Measurements from ENCODE around the gene KRTAP17-1.
A peak's percentile ranks its signal among the peaks of the same experiment; 100 is the strongest.

The KRTAP17-1 gene

DNA sequence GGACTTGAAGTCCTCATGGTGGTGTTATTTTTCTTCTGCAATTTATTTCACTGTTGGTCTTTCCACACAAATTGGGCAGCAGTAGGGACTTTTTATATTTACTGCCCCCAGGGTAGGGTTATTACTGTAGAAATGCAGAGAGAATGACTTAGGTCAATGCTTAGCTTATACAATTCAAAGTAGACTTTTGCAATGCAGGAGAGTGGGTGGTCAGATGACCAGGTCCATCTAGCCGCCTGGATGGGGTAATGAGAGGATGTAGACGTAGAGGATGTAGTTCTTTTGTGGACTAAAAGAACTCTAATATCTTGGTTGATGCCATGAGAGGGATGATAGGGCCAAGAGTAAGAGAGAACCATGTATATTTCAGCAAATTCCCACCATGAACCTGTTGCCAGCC lies 2.7 kb upstream of the KRTAP17-1 start:
- no CpG with 5 or more reads among the region's 2 CpGs for WGBS, 2 donors (ENCODE audit: extremely low coverage in 2 of 2, insufficient read length in 2 of 2, insufficient replicate concordance in 1 of 2)
- H2AK5ac ChIP-seq (ENCODE audit: low read depth, low read length), result no peak overlapping the region
- no peak overlapping the region for H2AFZ ChIP-seq (ENCODE audit: low read length)
- H2BK15ac ChIP-seq (ENCODE audit: low read length), result no peak overlapping the region
- no peak overlapping the region for H3K23ac ChIP-seq (ENCODE audit: low read depth, low read length, poor library complexity)
- H3K4me1 ChIP-seq (ENCODE audit: control insufficient read depth in 2 of 2, insufficient read depth in 1 of 2, low read depth in 1 of 2, low read length in 2 of 2), result no peaks in the 10 kb centered on the region
- no peaks in the 10 kb centered on the region for H3K79me1 ChIP-seq (ENCODE audit: low read depth, low read length)
- H3K9ac ChIP-seq (ENCODE audit: low read depth, low read length, poor library complexity), result no peak overlapping the region
- H3K18ac ChIP-seq (ENCODE audit: low read length), result no peak overlapping the region
- H3K36me3 ChIP-seq (replicated peaks in 1 of 2; ENCODE audit: control insufficient read depth in 2 of 2, insufficient read depth in 2 of 2, low read length in 2 of 2), result no peaks in the 10 kb centered on the region
- DNase-seq (ENCODE audit: low spot score), result no peak
- H3K9me3 ChIP-seq (replicated peaks in 1 of 2; ENCODE audit: control insufficient read depth in 2 of 2, insufficient read depth in 1 of 2, low read depth in 1 of 2, low read length in 2 of 2), result no peaks in the 10 kb centered on the region
- H4K8ac ChIP-seq (ENCODE audit: low read depth, low read length), result no peak overlapping the region
- no peak overlapping the region for H3K4me2 ChIP-seq (ENCODE audit: insufficient read depth, low read length, poor library complexity, severe bottlenecking)
- no peak overlapping the region for H4K91ac ChIP-seq (ENCODE audit: low read depth, low read length, poor library complexity)
- H3K27ac ChIP-seq (replicated peaks; ENCODE audit: low read length), result no peak overlapping the region
- no peak overlapping the region for H3K4ac ChIP-seq (ENCODE audit: low read length)
- no peak overlapping the region for H3K14ac ChIP-seq (ENCODE audit: low read length)
- H2BK5ac ChIP-seq (ENCODE audit: low read length), result no peak overlapping the region
- H2BK12ac ChIP-seq (ENCODE audit: low read length), result no peak overlapping the region
- H3K4me3 ChIP-seq (ENCODE audit: low read length in 2 of 2), result no peak overlapping the region
- peaks cover 0 to 2% (median 0%) of the 10 kb centered on the region in 3 experiments for H3K27me3 ChIP-seq (ENCODE audit: control insufficient read depth in 3 of 3, insufficient read depth in 3 of 3, low read depth in 1 of 3, low read length in 3 of 3)
- H2BK120ac ChIP-seq (ENCODE audit: low read depth, low read length), result no peak overlapping the region

DNA sequence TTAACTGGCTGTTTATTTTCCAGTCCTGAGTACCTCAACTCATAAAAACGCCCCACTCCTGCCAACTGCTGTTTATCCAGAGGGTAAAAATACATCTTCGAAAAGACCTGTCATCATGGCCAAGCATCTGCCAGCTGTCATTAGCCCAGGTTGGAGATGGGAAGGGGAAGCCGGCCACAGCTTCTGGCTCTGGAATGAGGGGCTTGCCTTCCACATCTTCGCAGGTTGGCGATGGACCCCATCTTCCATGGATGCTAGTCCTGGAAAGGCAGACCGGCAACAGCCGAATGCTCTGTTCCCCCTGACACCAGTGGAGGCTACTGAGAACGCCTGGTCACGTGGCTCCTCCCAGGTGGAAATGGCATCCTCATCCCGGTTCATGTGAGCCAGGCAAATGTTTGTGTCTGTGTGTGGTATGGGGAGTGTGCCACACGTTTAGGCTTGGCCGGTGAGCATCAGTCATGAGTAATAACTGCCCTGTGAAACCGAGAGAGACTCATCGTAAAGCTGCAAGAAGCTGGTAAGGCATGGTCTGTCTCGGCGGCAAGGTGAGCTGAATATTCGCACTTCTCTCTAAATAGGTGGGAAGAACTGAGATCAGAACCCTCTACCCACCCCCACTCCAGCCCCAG lies 420 bp upstream of the KRTAP17-1 start:
- Histone ChIP-seq H3K27me3 (ENCODE audit: control insufficient read depth in 3 of 3, insufficient read depth in 3 of 3, low read depth in 1 of 3, low read length in 3 of 3) (peaks cover 0 to 2% (median 0%) of the 10 kb centered on the region in 3 experiments), H3K36me3 (replicated peaks in 1 of 2; ENCODE audit: control insufficient read depth in 2 of 2, insufficient read depth in 2 of 2, low read length in 2 of 2) (no peaks in the 10 kb centered on the region), H2BK5ac (ENCODE audit: low read length) (no peak overlapping the region), H2AK5ac (ENCODE audit: low read depth, low read length) (peak overlapping the region; percentile 30), H2AFZ (ENCODE audit: low read length) (no peak overlapping the region), H3K4me3 (ENCODE audit: low read length in 2 of 2) (no peak overlapping the region), H3K18ac (ENCODE audit: low read length) (peak overlapping the region; percentile 32), H3K23ac (ENCODE audit: low read depth, low read length, poor library complexity) (peak overlapping the region; percentile 35), H3K4ac (ENCODE audit: low read length) (no peak overlapping the region), H2BK120ac (ENCODE audit: low read depth, low read length) (no peak overlapping the region), H3K79me1 (ENCODE audit: low read depth, low read length) (no peaks in the 10 kb centered on the region), H2BK15ac (ENCODE audit: low read length) (no peak overlapping the region), H4K8ac (ENCODE audit: low read depth, low read length) (no peak overlapping the region), H3K9me3 (replicated peaks in 1 of 2; ENCODE audit: control insufficient read depth in 2 of 2, insufficient read depth in 1 of 2, low read depth in 1 of 2, low read length in 2 of 2) (peaks cover 0 to 3% of the 10 kb centered on the region in 2 donors), H3K14ac (ENCODE audit: low read length) (no peak overlapping the region), H3K4me2 (ENCODE audit: insufficient read depth, low read length, poor library complexity, severe bottlenecking) (no peak overlapping the region), H4K91ac (ENCODE audit: low read depth, low read length, poor library complexity) (no peak overlapping the region), H3K9ac (ENCODE audit: low read depth, low read length, poor library complexity) (no peak overlapping the region), H2BK12ac (ENCODE audit: low read length) (no peak overlapping the region), H3K4me1 (ENCODE audit: control insufficient read depth in 2 of 2, insufficient read depth in 1 of 2, low read depth in 1 of 2, low read length in 2 of 2) (no peaks in the 10 kb centered on the region), H3K27ac (replicated peaks; ENCODE audit: low read length) (no peak overlapping the region)
- DNase-seq (ENCODE audit: low spot score), result no peak
- no CpG with 5 or more reads among the region's 17 CpGs for WGBS, 2 donors (ENCODE audit: extremely low coverage in 2 of 2, insufficient read length in 2 of 2, insufficient replicate concordance in 1 of 2)

DNA sequence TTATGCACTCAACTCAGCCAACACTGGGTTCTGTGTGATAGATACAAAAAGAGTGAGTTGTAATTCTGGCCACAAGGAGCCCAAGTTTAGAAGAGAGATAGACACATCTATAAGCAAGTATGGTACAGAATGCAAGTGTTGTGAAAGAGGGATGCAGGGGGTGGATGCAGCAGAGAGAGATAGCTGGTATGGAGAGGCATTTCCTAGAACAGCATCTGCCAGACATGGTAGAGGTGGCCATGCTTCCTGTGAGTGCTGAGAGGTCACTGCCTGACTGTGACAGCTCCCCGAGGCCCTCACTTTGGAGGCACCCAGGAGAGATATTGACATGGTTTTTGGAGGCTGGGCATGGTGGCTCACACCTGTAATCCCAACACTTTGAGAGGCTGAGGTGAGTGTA lies 4.4 kb downstream of the KRTAP17-1 start:
- no CpG with 5 or more reads among the region's 1 CpG for WGBS, 2 donors (ENCODE audit: extremely low coverage in 2 of 2, insufficient read length in 2 of 2, insufficient replicate concordance in 1 of 2)
- Histone ChIP-seq H2AK5ac (ENCODE audit: low read depth, low read length) (no peak overlapping the region), H3K4me1 (ENCODE audit: control insufficient read depth in 2 of 2, insufficient read depth in 1 of 2, low read depth in 1 of 2, low read length in 2 of 2) (peaks cover 0 to 1% of the 10 kb centered on the region in 2 donors), H3K36me3 (replicated peaks in 1 of 2; ENCODE audit: control insufficient read depth in 2 of 2, insufficient read depth in 2 of 2, low read length in 2 of 2) (no peaks in the 10 kb centered on the region), H2BK120ac (ENCODE audit: low read depth, low read length) (no peak overlapping the region), H2BK5ac (ENCODE audit: low read length) (no peak overlapping the region), H3K27me3 (ENCODE audit: control insufficient read depth in 3 of 3, insufficient read depth in 3 of 3, low read depth in 1 of 3, low read length in 3 of 3) (peaks cover 0 to 2% (median 0%) of the 10 kb centered on the region in 3 experiments), H3K4ac (ENCODE audit: low read length) (no peak overlapping the region), H3K4me3 (ENCODE audit: low read length in 2 of 2) (no peak overlapping the region), H3K14ac (ENCODE audit: low read length) (no peak overlapping the region), H3K9me3 (replicated peaks in 1 of 2; ENCODE audit: control insufficient read depth in 2 of 2, insufficient read depth in 1 of 2, low read depth in 1 of 2, low read length in 2 of 2) (peaks cover 0 to 3% of the 10 kb centered on the region in 2 donors), H3K27ac (replicated peaks; ENCODE audit: low read length) (no peak overlapping the region), H4K8ac (ENCODE audit: low read depth, low read length) (peak overlapping the region; percentile 76), H3K9ac (ENCODE audit: low read depth, low read length, poor library complexity) (no peak overlapping the region), H3K18ac (ENCODE audit: low read length) (no peak overlapping the region), H2BK15ac (ENCODE audit: low read length) (no peak overlapping the region), H2BK12ac (ENCODE audit: low read length) (no peak overlapping the region), H4K91ac (ENCODE audit: low read depth, low read length, poor library complexity) (peak overlapping the region; percentile 75), H3K79me1 (ENCODE audit: low read depth, low read length) (no peaks in the 10 kb centered on the region), H2AFZ (ENCODE audit: low read length) (no peak overlapping the region), H3K23ac (ENCODE audit: low read depth, low read length, poor library complexity) (no peak overlapping the region), H3K4me2 (ENCODE audit: insufficient read depth, low read length, poor library complexity, severe bottlenecking) (no peak overlapping the region)
- no peak for DNase-seq (ENCODE audit: low spot score)

DNA sequence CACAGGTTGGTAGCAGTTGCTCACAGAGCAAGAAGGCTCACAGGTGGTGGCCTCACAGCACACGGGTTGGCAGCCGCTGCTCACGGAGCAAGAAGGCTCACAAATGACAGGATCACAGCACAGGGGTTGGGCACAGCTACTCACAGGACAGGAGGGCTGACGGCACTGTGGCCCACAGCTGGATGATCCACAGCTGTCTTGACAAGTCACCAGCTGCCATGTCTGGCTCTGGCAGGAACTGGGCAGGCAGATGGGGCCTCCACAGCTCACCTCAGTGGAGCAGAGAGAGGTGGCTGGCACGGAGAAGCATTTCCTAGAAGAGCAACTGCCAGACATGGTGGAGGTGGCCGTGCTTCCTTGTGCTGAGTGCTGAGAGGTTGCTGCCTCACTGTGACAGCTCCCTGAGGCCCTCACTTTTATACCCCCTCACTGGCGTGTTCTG lies 6.6 kb downstream of the KRTAP17-1 start, which contains the start of gene KRTAP16-1:
Gene KRTAP16-1, minus strand, starts transcription at position 392 of the 442 bp plus-strand sequence. Its CDS starts 56 bp downstream, at position 336.
- Histone ChIP-seq H2BK12ac (ENCODE audit: low read length) (no peak within 1 kb of the TSS), H3K14ac (ENCODE audit: low read length) (no peak within 1 kb of the TSS), H2BK5ac (ENCODE audit: low read length) (no peak within 1 kb of the TSS)

More for the DNA sequence above, 6.6 kb downstream of the KRTAP17-1 start, which contains the start of gene KRTAP16-1:
- H4K91ac ChIP-seq (ENCODE audit: low read depth, low read length, poor library complexity), result no peak within 1 kb of the TSS
- WGBS, 2 donors (ENCODE audit: extremely low coverage in 2 of 2, insufficient read length in 2 of 2, insufficient replicate concordance in 1 of 2), result no CpG with 5 or more reads among the region's 7 CpGs
- H3K36me3 ChIP-seq (replicated peaks in 1 of 2; ENCODE audit: control insufficient read depth in 2 of 2, insufficient read depth in 2 of 2, low read length in 2 of 2), result no peaks in the 10 kb centered on the region
- H4K8ac ChIP-seq (ENCODE audit: low read depth, low read length), result no peak within 1 kb of the TSS
- peak within 1 kb of the TSS; percentile 21 for H3K23ac ChIP-seq (ENCODE audit: low read depth, low read length, poor library complexity)
- H3K79me1 ChIP-seq (ENCODE audit: low read depth, low read length), result no peaks in the 10 kb centered on the region
- H3K4me1 ChIP-seq (ENCODE audit: control insufficient read depth in 2 of 2, insufficient read depth in 1 of 2, low read depth in 1 of 2, low read length in 2 of 2), result peaks cover 0 to 1% of the 10 kb centered on the region in 2 donors
- H3K18ac ChIP-seq (ENCODE audit: low read length), result peak within 1 kb of the TSS; percentile 40
- H3K27me3 ChIP-seq (ENCODE audit: control insufficient read depth in 3 of 3, insufficient read depth in 3 of 3, low read depth in 1 of 3, low read length in 3 of 3), result no peaks in the 10 kb centered on the region
- no peak within 1 kb of the TSS for H2BK120ac ChIP-seq (ENCODE audit: low read depth, low read length)
- peaks cover 0 to 3% of the 10 kb centered on the region in 2 donors for H3K9me3 ChIP-seq (replicated peaks in 1 of 2; ENCODE audit: control insufficient read depth in 2 of 2, insufficient read depth in 1 of 2, low read depth in 1 of 2, low read length in 2 of 2)
- H3K4me3 ChIP-seq (ENCODE audit: low read length in 2 of 2), result no peak within 1 kb of the TSS
- H3K4ac ChIP-seq (ENCODE audit: low read length), result no peak within 1 kb of the TSS
- H3K27ac ChIP-seq (replicated peaks; ENCODE audit: low read length), result no peak within 1 kb of the TSS
- H2AFZ ChIP-seq (ENCODE audit: low read length), result no peak within 1 kb of the TSS
- no peak within 1 kb of the TSS for H3K4me2 ChIP-seq (ENCODE audit: insufficient read depth, low read length, poor library complexity, severe bottlenecking)
- H2AK5ac ChIP-seq (ENCODE audit: low read depth, low read length), result peak within 1 kb of the TSS; percentile 29
- no peak for DNase-seq (ENCODE audit: low spot score)
- H3K9ac ChIP-seq (ENCODE audit: low read depth, low read length, poor library complexity), result no peak within 1 kb of the TSS
- no peak within 1 kb of the TSS for H2BK15ac ChIP-seq (ENCODE audit: low read length)
